GM19455 (cell line): Measurements from ENCODE around the gene SIRT1.
"Not testable (repeated sequence)": the region's sequence is repeated elsewhere in the genome, so short reads cannot be mapped to it uniquely, and the experiment has no call there.

Experiments used
- ATAC-seq: cut with Tn5 transposase; IDR thresholded peaks from one replicate; pipeline ENCODE4 v1.9.1; 2021; ENCODE audit not compliant: unreplicated experiment

SIRT1 gene

GRCh38 chr10:67875340-67876238 lies 8.9 kb upstream of the SIRT1 start:
- ATAC-seq: no peak

- ATAC-seq: not testable (repeated sequence)
These were observed 7.0 kb upstream of the SIRT1 start for GRCh38 chr10:67877421-67877820.

- no peak for ATAC-seq
These were observed 6.3 kb upstream of the SIRT1 start for GRCh38 chr10:67878133-67878532.

- ATAC-seq: no peak
These were observed 645 bp upstream of the SIRT1 start for GRCh38 chr10:67883710-67884312.

- ATAC-seq: peak; percentile 70
These were observed 600 bp downstream of the SIRT1 start for GRCh38 chr10:67884842-67885670.

- no peak for ATAC-seq
These were observed 9.2 kb downstream of the SIRT1 start for GRCh38 chr10:67893637-67894036.

- no peak for ATAC-seq
These were observed 19.1 kb downstream of the SIRT1 start for GRCh38 chr10:67903581-67903980.

GRCh38 chr10:67912331-67912946 lies 28.0 kb downstream of the SIRT1 start:
- ATAC-seq: no peak

- ATAC-seq: no peak
These were observed 30.4 kb downstream of the SIRT1 start for GRCh38 chr10:67914777-67915340.

GRCh38 chr10:67917169-67917568 lies 32.7 kb downstream of the SIRT1 start:
- no peak for ATAC-seq

- no peak for ATAC-seq
These were observed 33.2 kb downstream of the SIRT1 start for GRCh38 chr10:67917679-67918078.

GRCh38 chr10:67921065-67921464 lies 36.6 kb downstream of the SIRT1 start:
- no peak for ATAC-seq

- ATAC-seq: no peak
These were observed 39.1 kb downstream of the SIRT1 start for GRCh38 chr10:67923551-67923950.

- ATAC-seq: no peak
These were observed 39.7 kb downstream of the SIRT1 start for GRCh38 chr10:67924136-67924535.

- ATAC-seq: no peak
These were observed 41.1 kb downstream of the SIRT1 start for GRCh38 chr10:67925449-67926005.

- no peak for ATAC-seq
These were observed 42.5 kb downstream of the SIRT1 start for GRCh38 chr10:67926951-67927350.

- no peak for ATAC-seq
These were observed 48.7 kb downstream of the SIRT1 start for GRCh38 chr10:67933199-67933598.

GRCh38 chr10:67934336-67934735 lies 49.9 kb downstream of the SIRT1 start:
- no peak for ATAC-seq

GRCh38 chr10:67935223-67935622 lies 50.8 kb downstream of the SIRT1 start:
- ATAC-seq: no peak

GRCh38 chr10:67936416-67936815 lies 52.0 kb downstream of the SIRT1 start:
- no peak for ATAC-seq
